Endothelial cell (in vitro differentiated cells): ENCODE measurements around the gene SEMA3B. TPM values are rescaled to one million over a fixed set of nuclear protein-coding genes. Genes with fewer than 3 reads are reported as not detected.
"Not testable (repeated sequence)": the region's sequence is repeated elsewhere in the genome, so short reads cannot be mapped to it uniquely, and the experiment has no call there.

ENCODE experiments used
- DNase-seq: peaks from one replicate; pipeline ENCODE4 v3.0.0; 2021; ENCODE audit warnings: low spot score
- H3K27ac Mint-ChIP-seq: one replicate; pipeline ENCODE4 v1.8.0; 2021; ENCODE audit warnings: mixed read lengths, inconsistent platforms; ENCODE audit not compliant: unreplicated experiment
- H3K27me3 Mint-ChIP-seq: one replicate; pipeline ENCODE4 v1.8.0; 2021; ENCODE audit warnings: mild to moderate bottlenecking, moderate library complexity, mixed read lengths, inconsistent platforms; ENCODE audit not compliant: unreplicated experiment
- H3K36me3 Mint-ChIP-seq: one replicate; pipeline ENCODE4 v1.8.0; 2021; ENCODE audit warnings: mild to moderate bottlenecking, low read depth, mixed read lengths, inconsistent platforms; ENCODE audit not compliant: unreplicated experiment
- H3K4me1 Mint-ChIP-seq: one replicate; pipeline ENCODE4 v1.8.0; 2021; ENCODE audit warnings: mild to moderate bottlenecking, mixed read lengths, inconsistent platforms; ENCODE audit not compliant: unreplicated experiment
- H3K4me3 Mint-ChIP-seq: one replicate; pipeline ENCODE4 v1.8.0; 2021; ENCODE audit warnings: mild to moderate bottlenecking, mixed read lengths, inconsistent platforms; ENCODE audit not compliant: unreplicated experiment
- H3K9me3 Mint-ChIP-seq: one replicate; pipeline ENCODE4 v1.8.0; 2021; ENCODE audit warnings: mixed read lengths, inconsistent platforms; ENCODE audit not compliant: unreplicated experiment
- CTCF ChIP-seq: fragments of 200-600 bp; sonication (generic); IDR thresholded peaks from one replicate; pipeline ENCODE4 v1.5.0; 2021; ENCODE audit warnings: antibody characterized with exemption; ENCODE audit not compliant: unreplicated experiment
- total RNA-seq: library from RNA; stranded (reverse); fragmentation: NEBNext Ultra II Directional; extraction: Animal tissue kit (Norgen Biotek cat#: 25700); gene quantifications from one replicate; pipeline ENCODE4 v1.2.1, GENCODE V29; 2021; ENCODE audit not compliant: unreplicated experiment

Gene SEMA3B
- total RNA-seq, 1 donor from 2014 or later, result 1.7 TPM

GRCh38 chr3:50222169-50222528 is 46.8 kb upstream of the SEMA3B start:
- Mint-ChIP-seq H3K27ac (no peak overlapping the region), H3K4me1 (peaks cover 3% of the 10 kb centered on the region), H3K27me3 (peaks cover 12% of the 10 kb centered on the region), H3K9me3 (no peaks in the 10 kb centered on the region), H3K36me3 (peaks cover 3% of the 10 kb centered on the region), H3K4me3 (no peak overlapping the region)
- no peak for TF ChIP-seq CTCF
- no peak for DNase-seq

GRCh38 chr3:50224639-50225038 is 44.3 kb upstream of the SEMA3B start:
- Mint-ChIP-seq H3K36me3 (peaks cover 6% of the 10 kb centered on the region), H3K27ac (no peak overlapping the region), H3K9me3 (no peaks in the 10 kb centered on the region), H3K27me3 (peaks cover 13% of the 10 kb centered on the region), H3K4me1 (peaks cover 12% of the 10 kb centered on the region), H3K4me3 (no peak overlapping the region)
- TF ChIP-seq CTCF, result no peak
- no peak for DNase-seq

- Mint-ChIP-seq H3K4me3 (peak overlapping the region; percentile 69), H3K27me3 (peaks cover 12% of the 10 kb centered on the region), H3K36me3 (peaks cover 6% of the 10 kb centered on the region), H3K4me1 (peaks cover 16% of the 10 kb centered on the region), H3K27ac (no peak overlapping the region), H3K9me3 (no peaks in the 10 kb centered on the region)
- DNase-seq, result peak; percentile 30
- TF ChIP-seq CTCF, result no peak
These were observed 42.0 kb upstream of the SEMA3B start for GRCh38 chr3:50226888-50227389.

GRCh38 chr3:50227390-50228183 is 41.4 kb upstream of the SEMA3B start:
- peak; percentile 77 for TF ChIP-seq CTCF
- Mint-ChIP-seq H3K27me3 (peaks cover 15% of the 10 kb centered on the region), H3K36me3 (peaks cover 6% of the 10 kb centered on the region), H3K4me3 (peak overlapping the region; percentile 88), H3K4me1 (peaks cover 19% of the 10 kb centered on the region), H3K27ac (no peak overlapping the region), H3K9me3 (no peaks in the 10 kb centered on the region)
- peak; percentile 87 for DNase-seq

GRCh38 chr3:50228184-50228763 is 40.7 kb upstream of the SEMA3B start:
- peak overlapping the region; percentile 36 for H3K27ac Mint-ChIP-seq
- not testable (repeated sequence) for DNase-seq, H3K9me3 Mint-ChIP-seq, H3K36me3 Mint-ChIP-seq
- H3K27me3 Mint-ChIP-seq, result peaks cover 18% of the 10 kb centered on the region
- peaks cover 21% of the 10 kb centered on the region for H3K4me1 Mint-ChIP-seq
- H3K4me3 Mint-ChIP-seq, result peak overlapping the region; percentile 89
